Loucy (cell line): ENCODE data around the gene UBE2D2.

ENCODE experiments used
- H2AFZ ChIP-seq: fragments of 200-600 bp; sonication (generic); 2 replicates; pipeline ENCODE4 v1.6.0; 2016; ENCODE audit warnings: antibody characterized with exemption, mild to moderate bottlenecking, low read length, moderate library complexity
- H3F3A ChIP-seq: fragments of 200-600 bp; 2 replicates; pipeline ENCODE4 v1.6.0; 2016; ENCODE audit warnings: antibody characterized with exemption, low read depth, mild to moderate bottlenecking
- H3K27me3 ChIP-seq: fragments of 200-600 bp; sonication (generic); 2 replicates; pipeline ENCODE4 v1.6.1; 2014; ENCODE audit warnings: low read length, mild to moderate bottlenecking; ENCODE audit not compliant: insufficient read depth, poor library complexity, severe bottlenecking
- H3K36me3 ChIP-seq: fragments of 200-600 bp; sonication (generic); 2 replicates; pipeline ENCODE4 v1.6.1; 2016; ENCODE audit warnings: low read length; ENCODE audit not compliant: insufficient read depth
- H3K4me1 ChIP-seq: fragments of 200-600 bp; sonication (generic); 2 replicates; pipeline ENCODE4 v1.5.1; 2014; ENCODE audit warnings: low read length, mild to moderate bottlenecking; ENCODE audit not compliant: insufficient read depth, poor library complexity, severe bottlenecking
- H3K4me2 ChIP-seq: fragments of 200-600 bp; sonication (generic); 2 replicates; pipeline ENCODE4 v1.6.0; 2014; ENCODE audit warnings: antibody characterized with exemption, low read length, low read depth, mild to moderate bottlenecking; ENCODE audit not compliant: poor library complexity, severe bottlenecking
- H3K4me3 ChIP-seq: fragments of 200-600 bp; sonication (generic); 2 replicates; pipeline ENCODE4 v1.5.1; 2014; ENCODE audit warnings: low read length, mild to moderate bottlenecking, mixed read lengths; ENCODE audit not compliant: poor library complexity, severe bottlenecking
- H3K79me2 ChIP-seq: fragments of 200-600 bp; sonication (generic); 2 replicates; pipeline ENCODE4 v1.6.1; 2014; ENCODE audit warnings: low read length; ENCODE audit not compliant: insufficient read depth
- H3K9ac ChIP-seq: fragments of 200-600 bp; sonication (generic); 2 replicates; pipeline ENCODE4 v1.6.0; 2014; ENCODE audit warnings: mild to moderate bottlenecking, low read depth, low read length, moderate library complexity; ENCODE audit not compliant: poor library complexity, severe bottlenecking
- H3K9me2 ChIP-seq: fragments of 200-600 bp; sonication (generic); replicated peaks from 2 replicates; pipeline ENCODE4 v1.6.1; 2016; ENCODE audit warnings: low read depth, low read length, mixed read lengths
- H3K9me3 ChIP-seq: fragments of 200-600 bp; sonication (generic); 2 replicates; pipeline ENCODE4 v1.6.1; 2014; ENCODE audit warnings: mild to moderate bottlenecking, antibody characterized with exemption, low read length, low read depth; ENCODE audit not compliant: insufficient read depth
- H4K20me1 ChIP-seq: fragments of 200-600 bp; sonication (generic); 2 replicates; pipeline ENCODE4 v1.6.0; 2014; ENCODE audit warnings: antibody characterized with exemption, low read length, mild to moderate bottlenecking; ENCODE audit not compliant: insufficient read depth, poor library complexity, severe bottlenecking
- EZH2phosphoT487 ChIP-seq: fragments of 200-600 bp; IDR thresholded peaks from 2 replicates; pipeline ENCODE4 v1.6.1; 2018; ENCODE audit warnings: antibody characterized with exemption, mild to moderate bottlenecking, moderate library complexity, borderline replicate concordance
- TF ChIP-seq, protein P1 (sequence below): fragments of 200-600 bp; sonication (generic); conservative IDR thresholded peaks from 2 replicates; pipeline ENCODE4 v1.5.1; 2014; ENCODE audit warnings: mild to moderate bottlenecking, antibody characterized with exemption, low read length

Gene UBE2D2

DNA sequence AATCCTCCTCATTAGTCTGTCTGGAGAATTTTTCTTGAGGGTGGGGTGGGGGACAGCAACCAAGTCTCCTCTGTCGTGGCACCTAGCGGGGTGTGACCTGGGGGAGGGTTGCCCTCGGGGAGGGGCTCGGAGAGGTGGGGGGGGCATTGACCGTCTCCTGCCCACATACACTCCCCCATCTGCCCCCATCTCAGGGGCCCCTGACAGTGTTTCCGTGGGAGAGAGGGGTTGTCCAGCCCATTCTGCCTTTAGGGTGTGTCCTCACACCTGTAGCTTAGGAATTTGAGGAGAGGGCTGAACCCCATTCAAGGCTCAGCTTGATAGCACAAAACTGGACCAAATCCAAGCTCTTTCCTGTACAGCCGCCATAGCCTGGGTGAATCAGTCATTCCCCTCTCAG lies 81.1 kb downstream of the UBE2D2 start:
- Histone ChIP-seq H3K9me3 (no peaks in the 10 kb centered on the region), H4K20me1 (no peaks in the 10 kb centered on the region), H3K9ac (no peak overlapping the region), H3K27me3 (no peaks in the 10 kb centered on the region), H2AFZ (no peak overlapping the region), H3K4me2 (no peak overlapping the region), H3K9me2 (no peaks in the 10 kb centered on the region), H3K4me3 (no peak overlapping the region), H3K4me1 (peaks cover 78% of the 10 kb centered on the region), H3K36me3 (no peaks in the 10 kb centered on the region), H3F3A (0 out of 2 replicates have a peak, but pooled peaks cover 4% of the 10 kb centered on the region), H3K79me2 (peaks cover 41% of the 10 kb centered on the region; the same call in 1 of the 2 replicates)
- TF ChIP-seq EZH2phosphoT487, result no peak
- TF ChIP-seq, protein P1, sequence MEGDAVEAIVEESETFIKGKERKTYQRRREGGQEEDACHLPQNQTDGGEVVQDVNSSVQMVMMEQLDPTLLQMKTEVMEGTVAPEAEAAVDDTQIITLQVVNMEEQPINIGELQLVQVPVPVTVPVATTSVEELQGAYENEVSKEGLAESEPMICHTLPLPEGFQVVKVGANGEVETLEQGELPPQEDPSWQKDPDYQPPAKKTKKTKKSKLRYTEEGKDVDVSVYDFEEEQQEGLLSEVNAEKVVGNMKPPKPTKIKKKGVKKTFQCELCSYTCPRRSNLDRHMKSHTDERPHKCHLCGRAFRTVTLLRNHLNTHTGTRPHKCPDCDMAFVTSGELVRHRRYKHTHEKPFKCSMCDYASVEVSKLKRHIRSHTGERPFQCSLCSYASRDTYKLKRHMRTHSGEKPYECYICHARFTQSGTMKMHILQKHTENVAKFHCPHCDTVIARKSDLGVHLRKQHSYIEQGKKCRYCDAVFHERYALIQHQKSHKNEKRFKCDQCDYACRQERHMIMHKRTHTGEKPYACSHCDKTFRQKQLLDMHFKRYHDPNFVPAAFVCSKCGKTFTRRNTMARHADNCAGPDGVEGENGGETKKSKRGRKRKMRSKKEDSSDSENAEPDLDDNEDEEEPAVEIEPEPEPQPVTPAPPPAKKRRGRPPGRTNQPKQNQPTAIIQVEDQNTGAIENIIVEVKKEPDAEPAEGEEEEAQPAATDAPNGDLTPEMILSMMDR, result no peak

DNA sequence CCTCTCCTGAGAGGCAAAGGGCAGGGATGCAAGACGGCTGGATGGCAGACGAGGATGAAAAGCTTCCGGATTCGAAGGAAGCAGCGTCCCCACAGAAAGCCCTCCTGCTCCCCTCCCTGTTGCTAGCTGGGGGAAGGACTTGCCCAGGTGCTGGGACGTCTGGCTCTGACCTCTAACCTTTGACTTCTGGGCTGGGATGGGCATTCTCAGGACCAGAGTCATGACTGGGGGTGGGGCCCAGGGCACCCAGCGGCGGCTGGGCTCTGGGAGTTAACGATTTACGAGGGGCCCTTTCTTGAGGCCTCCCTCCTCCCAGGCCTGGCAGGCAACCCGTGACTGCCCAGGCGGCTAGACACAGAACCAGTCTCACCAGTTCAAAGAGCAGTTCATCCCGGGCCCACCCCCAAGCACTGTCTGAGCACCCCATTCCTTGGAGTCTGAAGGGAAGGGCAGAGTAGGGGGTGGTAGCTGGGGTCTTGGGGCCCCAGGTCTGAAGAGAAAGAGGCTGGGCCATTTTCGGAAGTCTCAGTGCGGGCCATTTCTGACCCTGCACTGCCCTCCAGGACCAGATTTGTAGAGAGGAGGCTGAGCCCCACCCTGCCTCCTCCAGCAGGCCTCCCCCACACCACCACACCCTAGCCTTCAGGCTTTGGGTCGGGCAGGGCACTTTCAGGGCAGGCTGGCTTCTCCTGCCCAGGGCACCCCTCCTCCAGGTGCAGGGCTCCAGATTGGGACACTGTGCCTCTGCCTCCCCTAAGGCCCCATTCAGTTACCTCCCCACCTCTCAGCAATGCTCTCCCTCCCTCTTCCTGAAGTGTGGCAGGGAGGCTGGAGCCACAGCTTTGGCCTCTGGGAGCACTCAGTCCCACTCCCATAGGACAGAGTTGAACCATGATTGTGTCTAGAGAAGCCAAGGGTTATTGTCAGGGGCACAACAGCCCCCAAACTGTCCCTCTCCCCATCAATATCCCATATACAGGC lies 82.0 kb downstream of the UBE2D2 start:
- H3K9me3 ChIP-seq, result no peaks in the 10 kb centered on the region
- peaks cover 74% of the 10 kb centered on the region for H3K4me1 ChIP-seq
- TF ChIP-seq EZH2phosphoT487, result no peak
- TF ChIP-seq, protein P1, result no peak
- no peak overlapping the region for H2AFZ ChIP-seq
- H3F3A ChIP-seq, result 0 out of 2 replicates have a peak, but pooled peaks cover under 1% of the 10 kb centered on the region
- peak overlapping the region; percentile 10 for H3K4me2 ChIP-seq
- no peaks in the 10 kb centered on the region for H3K27me3 ChIP-seq
- no peak overlapping the region for H3K4me3 ChIP-seq
- no peaks in the 10 kb centered on the region for H3K9me2 ChIP-seq
- H3K79me2 ChIP-seq, result peaks cover 47% of the 10 kb centered on the region
- H3K9ac ChIP-seq, result no peak overlapping the region
- no peaks in the 10 kb centered on the region for H4K20me1 ChIP-seq
- H3K36me3 ChIP-seq, result no peaks in the 10 kb centered on the region

DNA sequence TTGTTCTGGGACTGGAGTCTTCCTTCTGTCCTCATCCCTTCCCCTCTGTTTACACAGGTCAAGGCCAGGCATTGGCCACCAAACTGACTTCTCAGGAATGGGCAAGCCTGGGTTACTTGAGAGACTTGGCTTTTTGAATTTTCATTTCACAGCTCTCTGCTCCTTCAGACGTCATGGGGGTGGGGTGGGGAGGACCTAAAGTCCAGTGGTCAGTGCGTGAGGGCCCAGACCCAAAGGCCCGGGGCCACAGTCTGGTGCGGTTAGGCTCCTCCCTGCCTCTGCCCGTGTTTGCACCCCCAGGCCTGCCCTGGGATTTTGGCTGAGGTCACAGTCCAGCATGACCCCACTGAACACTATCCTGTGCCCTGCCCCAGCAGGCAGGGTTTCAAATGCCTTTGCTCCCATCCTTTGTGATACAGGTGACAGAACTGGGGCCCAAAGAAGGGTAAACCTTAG lies 82.9 kb downstream of the UBE2D2 start:
- Histone ChIP-seq H3K4me3 (no peak overlapping the region), H2AFZ (no peak overlapping the region), H3K4me2 (peak overlapping the region; percentile 23), H3K36me3 (no peaks in the 10 kb centered on the region), H4K20me1 (peaks cover 1% of the 10 kb centered on the region), H3K27me3 (no peaks in the 10 kb centered on the region), H3K4me1 (peaks cover 65% of the 10 kb centered on the region), H3K9me3 (no peaks in the 10 kb centered on the region), H3F3A (no peaks in the 10 kb centered on the region), H3K9me2 (no peaks in the 10 kb centered on the region), H3K9ac (no peak overlapping the region), H3K79me2 (peaks cover 47% of the 10 kb centered on the region)
- TF ChIP-seq, protein P1, result no peak
- TF ChIP-seq EZH2phosphoT487, result no peak
